ENCODE data around the gene CNMD.

GRCh38 chr13:52780092-52780491, 40.5 kb upstream of the CNMD start:
- TF ChIP-seq POLR2AphosphoS5 (IDR thresholded peaks at IDR 0.05) (no peak), EP300 (IDR thresholded peaks at IDR 0.05) (no peak), POLR2A (IDR thresholded peaks at IDR 0.05; ENCODE audit: low read depth) (no peak)
- TF ChIP-seq, protein P1, sequence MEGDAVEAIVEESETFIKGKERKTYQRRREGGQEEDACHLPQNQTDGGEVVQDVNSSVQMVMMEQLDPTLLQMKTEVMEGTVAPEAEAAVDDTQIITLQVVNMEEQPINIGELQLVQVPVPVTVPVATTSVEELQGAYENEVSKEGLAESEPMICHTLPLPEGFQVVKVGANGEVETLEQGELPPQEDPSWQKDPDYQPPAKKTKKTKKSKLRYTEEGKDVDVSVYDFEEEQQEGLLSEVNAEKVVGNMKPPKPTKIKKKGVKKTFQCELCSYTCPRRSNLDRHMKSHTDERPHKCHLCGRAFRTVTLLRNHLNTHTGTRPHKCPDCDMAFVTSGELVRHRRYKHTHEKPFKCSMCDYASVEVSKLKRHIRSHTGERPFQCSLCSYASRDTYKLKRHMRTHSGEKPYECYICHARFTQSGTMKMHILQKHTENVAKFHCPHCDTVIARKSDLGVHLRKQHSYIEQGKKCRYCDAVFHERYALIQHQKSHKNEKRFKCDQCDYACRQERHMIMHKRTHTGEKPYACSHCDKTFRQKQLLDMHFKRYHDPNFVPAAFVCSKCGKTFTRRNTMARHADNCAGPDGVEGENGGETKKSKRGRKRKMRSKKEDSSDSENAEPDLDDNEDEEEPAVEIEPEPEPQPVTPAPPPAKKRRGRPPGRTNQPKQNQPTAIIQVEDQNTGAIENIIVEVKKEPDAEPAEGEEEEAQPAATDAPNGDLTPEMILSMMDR (IDR thresholded peaks at IDR 0.05), result no peak
